ENCODE results near the gene NEDD4L.

The NEDD4L gene

GRCh38 chr18:58157237-58157636, 113.2 kb downstream of the NEDD4L start:
- TF ChIP-seq CTCF (IDR thresholded peaks at IDR 0.05; ENCODE audit: low read depth, low read length, missing control alignments) = no peak
- DNase-seq (ENCODE audit: low read depth) = no peak
- H3K4me3 ChIP-seq (ENCODE audit: low read depth, low read length) = no peak overlapping the region

GRCh38 chr18:58158008-58158407, 114.0 kb downstream of the NEDD4L start:
- TF ChIP-seq CTCF (IDR thresholded peaks at IDR 0.05; ENCODE audit: low read depth, low read length, missing control alignments) = no peak
- no peak overlapping the region for H3K4me3 ChIP-seq (ENCODE audit: low read depth, low read length)
- no peak for DNase-seq (ENCODE audit: low read depth)

DNA sequence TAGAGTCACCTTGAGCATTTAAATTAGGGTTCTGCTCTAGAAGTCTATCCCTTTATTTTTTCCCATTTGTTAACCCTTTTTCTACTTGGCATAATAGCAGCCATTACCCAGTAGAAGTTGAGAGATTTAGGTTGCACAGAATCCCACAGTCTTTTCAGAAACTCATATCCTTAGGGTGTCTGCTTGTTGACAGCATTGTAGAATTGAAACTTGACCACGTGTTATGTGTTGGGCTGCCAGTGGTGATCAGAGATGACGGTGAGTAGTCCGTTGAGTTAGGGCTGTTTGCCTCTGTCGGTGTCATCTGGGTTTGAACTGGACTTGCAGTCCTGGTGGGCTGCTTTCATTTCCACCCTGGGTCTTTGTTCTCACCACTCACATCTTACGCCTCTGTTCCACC, 114.4 kb downstream of the NEDD4L start:
- no peak for TF ChIP-seq CTCF (IDR thresholded peaks at IDR 0.05; ENCODE audit: low read depth, low read length, missing control alignments)
- DNase-seq (ENCODE audit: low read depth) = no peak

GRCh38 chr18:58161659-58162058, 117.6 kb downstream of the NEDD4L start:
- TF ChIP-seq CTCF (IDR thresholded peaks at IDR 0.05; ENCODE audit: low read depth, low read length, missing control alignments) = no peak
- no peak for DNase-seq (ENCODE audit: low read depth)
- no peak overlapping the region for H3K4me3 ChIP-seq (ENCODE audit: low read depth, low read length)

More for the DNA sequence above, 114.4 kb downstream of the NEDD4L start:
- H3K4me3 ChIP-seq (ENCODE audit: low read depth, low read length) = no peak overlapping the region

DNA sequence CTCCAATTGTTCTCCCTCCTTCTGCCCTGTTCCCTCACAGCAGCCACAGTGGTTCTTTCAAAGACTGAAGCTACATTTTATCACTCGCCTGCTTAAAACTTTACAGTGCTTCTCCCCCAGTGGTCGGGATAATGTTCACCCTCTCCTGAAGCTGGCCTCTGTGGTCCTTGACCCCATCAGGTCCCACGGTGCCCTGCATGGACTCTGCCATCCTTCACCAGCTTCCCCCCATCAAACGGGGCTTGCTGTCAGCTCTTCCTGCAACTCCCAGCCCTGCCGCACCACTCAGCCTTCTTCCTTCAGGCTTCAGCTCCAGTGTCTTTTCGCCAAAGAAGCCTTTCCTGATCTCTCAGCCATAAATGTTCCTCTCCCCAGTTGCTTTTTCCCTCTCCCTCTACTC, 118.1 kb downstream of the NEDD4L start:
- no peak for TF ChIP-seq CTCF (IDR thresholded peaks at IDR 0.05; ENCODE audit: low read depth, low read length, missing control alignments)
- DNase-seq (ENCODE audit: low read depth) = no peak
- no peak overlapping the region for H3K4me3 ChIP-seq (ENCODE audit: low read depth, low read length)

GRCh38 chr18:58163004-58163590, 119.1 kb downstream of the NEDD4L start:
- no peak overlapping the region for H3K4me3 ChIP-seq (ENCODE audit: low read depth, low read length)
- DNase-seq (ENCODE audit: low read depth) = no peak
- no peak for TF ChIP-seq CTCF (IDR thresholded peaks at IDR 0.05; ENCODE audit: low read depth, low read length, missing control alignments)

DNA sequence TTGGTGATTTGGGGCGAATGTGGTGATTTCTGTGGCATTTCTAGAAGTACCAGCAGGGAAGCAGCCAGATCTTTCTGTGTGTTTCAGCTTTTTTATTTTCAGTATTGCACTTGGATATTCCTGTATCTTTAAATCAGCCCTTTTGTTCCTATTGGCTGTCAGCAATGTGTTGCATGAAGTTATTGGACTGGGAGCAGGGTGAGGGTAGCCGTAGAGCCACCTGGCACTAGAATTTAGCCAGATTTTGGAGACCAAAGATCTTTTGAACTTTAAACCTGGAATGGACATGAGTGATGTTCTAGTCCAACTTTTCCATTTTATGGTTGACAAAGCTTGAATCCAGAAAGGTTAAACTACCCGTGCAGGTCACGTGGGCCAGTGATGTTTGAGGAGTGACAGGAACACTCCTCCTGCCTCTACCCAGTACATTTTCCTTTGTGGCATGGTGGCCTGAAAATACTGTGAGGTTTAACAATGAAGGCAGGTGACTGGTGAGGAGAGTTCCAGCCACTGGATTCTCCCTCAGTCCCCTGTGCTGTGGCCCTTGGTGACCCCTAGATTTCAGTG, 122.3 kb downstream of the NEDD4L start:
- DNase-seq (ENCODE audit: low read depth) = no peak
- no peak for TF ChIP-seq CTCF (IDR thresholded peaks at IDR 0.05; ENCODE audit: low read depth, low read length, missing control alignments)

More for the DNA sequence above, 122.3 kb downstream of the NEDD4L start:
- no peak overlapping the region for H3K4me3 ChIP-seq (ENCODE audit: low read depth, low read length)
